Measurements from ENCODE around the gene OVCA2. TPM values are rescaled to one million over a fixed set of nuclear protein-coding genes. Genes with fewer than 3 reads are reported as not detected.

OVCA2 gene
- total RNA-seq, 2 donors from 2014 or later, result 17.1 to 36.3 TPM

GRCh38 chr17:2023256-2023655, 18.6 kb upstream of the OVCA2 start:
- no peaks in the 10 kb centered on the region for H3K36me3 ChIP-seq (replicated peaks in 1 of 2; ENCODE audit: insufficient read depth in 1 of 2, low read depth in 2 of 2)
- peaks cover 29% of the 10 kb centered on the region for H3K4me1 ChIP-seq
- intact Hi-C loops (cut with DNase I), result no loop called here
- no peak for DNase-seq
- ATAC-seq, result no peak
- no peak overlapping the region for H3K4me3 ChIP-seq
- TF ChIP-seq CTCF (IDR thresholded peaks at IDR 0.05) (no peak), POLR2A (IDR thresholded peaks at IDR 0.05) (no peak)
- H3K27me3 ChIP-seq, result no peaks in the 10 kb centered on the region
- H3K9me3 ChIP-seq, result no peaks in the 10 kb centered on the region
- H3K27ac ChIP-seq, result peak overlapping the region in 1 of 4 donors; percentile 49
- WGBS, 2 donors, result 60 to 65% methylated on average over 14 to 16 of the region's 16 CpGs

- H3K27ac ChIP-seq, result peak overlapping the region in 3 of 4 donors; percentile 47 to 72 (median 53)
- intact Hi-C loops (cut with DNase I), result no loop called here
- peak; percentile 34 for ATAC-seq
- H3K4me1 ChIP-seq, result peaks cover 29% of the 10 kb centered on the region
- peak; percentile 62 to 84 (median 78) for DNase-seq
- TF ChIP-seq CTCF (IDR thresholded peaks at IDR 0.05) (no peak), POLR2A (IDR thresholded peaks at IDR 0.05) (peak in 2 of 3 donors; percentile 13 to 25)
- H3K36me3 ChIP-seq (replicated peaks in 1 of 2; ENCODE audit: insufficient read depth in 1 of 2, low read depth in 2 of 2), result no peaks in the 10 kb centered on the region
- H3K27me3 ChIP-seq, result no peaks in the 10 kb centered on the region
- 2 to 4% methylated on average over 5 to 78 of the region's 85 CpGs for WGBS, 2 donors
- H3K4me3 ChIP-seq, result peak overlapping the region; percentile 21 to 29
- H3K9me3 ChIP-seq, result no peaks in the 10 kb centered on the region
Measured at GRCh38 chr17:2023692-2024571, 17.9 kb upstream of the OVCA2 start.

GRCh38 chr17:2024572-2025219, 17.1 kb upstream of the OVCA2 start:
- H3K27me3 ChIP-seq, result no peaks in the 10 kb centered on the region
- intact Hi-C loops (cut with DNase I), result loop anchor here (5.0 kb wide), 1 partner anchor 117 kb away; no protein-coding TSS in a partner anchor
- H3K36me3 ChIP-seq (replicated peaks in 1 of 2; ENCODE audit: insufficient read depth in 1 of 2, low read depth in 2 of 2), result no peaks in the 10 kb centered on the region
- TF ChIP-seq POLR2A (IDR thresholded peaks at IDR 0.05) (no peak), CTCF (IDR thresholded peaks at IDR 0.05) (no peak)
- ATAC-seq, result no peak
- H3K9me3 ChIP-seq, result no peaks in the 10 kb centered on the region
- no peak for DNase-seq
- H3K4me3 ChIP-seq, result peak overlapping the region; percentile 9 to 29
- H3K27ac ChIP-seq, result peak overlapping the region in 3 of 4 donors; percentile 47 to 72 (median 53)
- H3K4me1 ChIP-seq, result peaks cover 33% of the 10 kb centered on the region
- WGBS, 2 donors, result 0 to 1% methylated on average over 3 to 61 of the region's 73 CpGs

- Histone ChIP-seq H3K36me3 (replicated peaks in 1 of 2; ENCODE audit: insufficient read depth in 1 of 2, low read depth in 2 of 2) (no peaks in the 10 kb centered on the region), H3K4me3 (peak within 1 kb of the TSS; percentile 21 to 29), H3K27me3 (no peaks in the 10 kb centered on the region), H3K9me3 (no peaks in the 10 kb centered on the region), H3K27ac (peak within 1 kb of the TSS in 3 of 4 donors; percentile 53 to 72 (median 69)), H3K4me1 (peaks cover 34% of the 10 kb centered on the region)
- DNase-seq (peak; percentile 64 to 78 (median 76)), ATAC-seq (peak; percentile 51)
- 0 to 2% methylated on average over 11 to 46 of the region's 47 CpGs for WGBS, 2 donors
- TF ChIP-seq CTCF (IDR thresholded peaks at IDR 0.05), result no peak
- peak in 2 of 3 donors; percentile 18 to 47 for TF ChIP-seq POLR2A (IDR thresholded peaks at IDR 0.05)
- intact Hi-C loops (cut with DNase I), result loop anchor here (5.0 kb wide), 1 partner anchor 118 kb away; no protein-coding TSS in a partner anchor
Measured at GRCh38 chr17:2025220-2025621, 16.6 kb upstream of the OVCA2 start, which contains the start of gene RTN4RL1. Gene RTN4RL1, minus strand, starts transcription at chr17:2025334. Its CDS starts 469 bp downstream, at chr17:2024865.

All from body of pancreas (tissue), 4 donors.